Putamen (tissue), 1 donor: Measurements from ENCODE around the gene PADI3.

Experiments used
- DNase-seq: peaks from one replicate; pipeline ENCODE4 v3.0.0-alpha.2; 2016; ENCODE audit warnings: low spot score

PADI3 gene

GRCh38 chr1:17272646-17273045, 23.7 kb downstream of the PADI3 start:
- DNase-seq: no peak

DNA sequence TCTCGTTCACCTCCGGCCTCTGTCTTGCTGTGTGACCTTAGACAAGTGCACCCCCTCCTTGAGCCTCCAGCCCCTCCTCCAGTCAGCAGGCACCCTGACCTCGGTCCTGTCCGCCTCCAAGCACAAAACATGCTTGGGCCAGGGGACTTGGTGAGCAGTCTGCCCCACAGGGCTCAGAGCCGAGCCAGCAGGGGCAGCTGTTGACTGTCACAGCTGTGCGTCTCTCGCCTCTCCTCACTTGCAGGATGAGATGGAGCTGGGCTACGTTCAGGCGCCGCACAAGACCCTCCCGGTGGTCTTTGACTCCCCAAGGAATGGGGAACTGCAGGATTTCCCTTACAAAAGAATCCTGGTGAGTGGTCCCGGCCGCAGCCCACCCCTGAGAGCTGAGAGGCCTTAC, 24.2 kb downstream of the PADI3 start:
- no peak for DNase-seq

GRCh38 chr1:17274186-17275170, 25.6 kb downstream of the PADI3 start:
- DNase-seq: no peak

DNA sequence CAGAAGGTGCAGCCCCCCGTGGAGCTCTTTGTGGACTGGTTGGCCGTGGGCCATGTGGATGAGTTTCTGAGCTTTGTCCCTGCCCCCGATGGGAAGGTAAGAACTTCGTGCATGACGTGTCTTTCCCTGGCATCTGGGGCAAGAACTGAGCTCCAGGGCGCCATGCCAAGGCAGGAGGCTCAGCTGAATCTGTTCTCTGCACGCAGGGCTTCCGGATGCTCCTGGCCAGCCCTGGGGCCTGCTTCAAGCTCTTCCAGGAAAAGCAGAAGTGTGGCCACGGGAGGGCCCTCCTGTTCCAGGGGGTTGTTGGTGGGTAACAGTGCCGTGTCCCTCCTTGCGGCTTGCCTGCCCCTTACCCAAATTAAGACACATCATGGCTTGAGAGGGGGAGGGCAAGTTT, 27.7 kb downstream of the PADI3 start:
- no peak for DNase-seq

- no peak for DNase-seq
These were observed 28.7 kb downstream of the PADI3 start for GRCh38 chr1:17277511-17278159.

- no peak for DNase-seq
These were observed 30.3 kb downstream of the PADI3 start for GRCh38 chr1:17278996-17279830.

DNA sequence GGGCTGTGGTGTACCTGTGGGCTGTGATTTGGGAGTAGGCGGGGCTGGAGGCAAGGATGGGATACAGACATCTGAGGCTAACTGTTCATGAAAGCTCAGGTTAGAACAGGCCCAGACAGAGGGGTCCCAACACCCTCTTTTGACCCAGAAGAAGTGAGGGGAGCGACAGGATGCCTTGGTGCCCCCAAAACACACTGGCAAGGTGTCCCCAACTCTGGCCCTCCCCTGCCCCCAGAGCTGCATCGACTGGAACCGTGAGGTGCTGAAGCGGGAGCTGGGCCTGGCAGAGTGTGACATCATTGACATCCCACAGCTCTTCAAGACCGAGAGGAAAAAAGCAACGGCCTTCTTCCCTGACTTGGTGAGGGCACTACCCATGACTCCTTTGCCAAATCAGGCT, 31.5 kb downstream of the PADI3 start:
- DNase-seq: no peak

DNA sequence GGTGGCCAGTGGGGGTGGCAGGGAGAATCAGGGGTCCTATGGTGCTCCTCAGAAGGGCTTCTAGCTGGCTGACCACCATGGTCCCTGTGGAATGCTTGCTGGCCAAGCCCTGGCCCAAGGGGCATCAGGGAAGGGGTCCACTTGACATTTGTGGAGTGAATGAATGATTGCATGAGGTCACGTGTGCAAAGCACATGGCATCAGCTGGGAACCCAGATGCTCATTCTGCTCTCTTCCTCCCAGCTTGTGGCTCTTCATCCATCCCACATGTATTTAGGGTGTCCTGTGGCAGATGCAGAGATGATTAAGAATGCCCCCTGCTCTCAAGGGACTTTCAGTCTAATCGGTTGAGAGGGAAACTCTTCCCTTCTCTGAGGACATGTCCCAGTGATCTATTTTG, 32.0 kb downstream of the PADI3 start:
- DNase-seq: no peak

GRCh38 chr1:17281775-17282181, 32.9 kb downstream of the PADI3 start:
- no peak for DNase-seq

DNA sequence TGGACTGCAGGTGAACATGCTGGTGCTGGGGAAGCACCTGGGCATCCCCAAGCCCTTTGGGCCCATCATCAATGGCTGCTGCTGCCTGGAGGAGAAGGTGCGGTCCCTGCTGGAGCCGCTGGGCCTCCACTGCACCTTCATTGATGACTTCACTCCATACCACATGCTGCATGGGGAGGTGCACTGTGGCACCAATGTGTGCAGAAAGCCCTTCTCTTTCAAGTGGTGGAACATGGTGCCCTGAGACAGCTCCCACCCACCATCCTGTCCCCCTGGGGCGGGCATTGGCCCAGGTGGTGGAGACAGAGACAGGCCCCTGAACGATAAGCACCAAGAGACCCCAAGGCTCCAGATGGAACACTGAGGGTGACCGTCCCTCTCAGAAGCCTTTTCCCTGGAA, 33.9 kb downstream of the PADI3 start:
- DNase-seq: no peak

- DNase-seq: no peak
These were observed 37.7 kb downstream of the PADI3 start for GRCh38 chr1:17286646-17287045.

DNA sequence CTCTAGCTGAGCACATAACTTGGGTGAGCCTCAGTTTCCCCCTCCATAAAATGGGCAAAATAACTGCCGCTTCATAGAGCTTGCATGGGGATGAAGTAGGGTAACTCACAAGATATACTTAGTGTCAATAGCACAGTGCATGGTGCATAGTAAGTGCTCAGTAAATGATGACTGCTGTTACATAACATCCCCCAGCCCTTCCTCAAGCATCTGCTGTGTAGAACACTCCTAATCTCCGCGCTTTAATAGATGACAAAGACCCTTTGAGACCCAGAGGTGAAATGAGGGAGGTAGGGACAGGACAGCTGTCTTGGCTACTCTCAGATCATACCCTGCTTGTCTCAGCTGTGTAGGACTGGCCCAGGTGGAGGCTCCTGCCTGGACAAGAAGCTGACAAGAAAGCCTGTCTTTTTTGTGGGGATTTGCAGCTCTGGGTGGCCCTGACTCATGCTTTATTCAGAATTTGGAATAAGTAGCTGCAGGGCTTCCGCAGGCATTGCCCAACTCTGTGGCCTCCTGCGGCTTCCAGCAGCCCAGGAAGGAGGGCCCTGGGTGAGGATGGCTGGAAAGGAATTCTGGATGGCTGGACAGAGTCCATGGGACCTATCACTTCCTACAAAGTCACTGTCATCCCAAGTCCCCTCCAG, 38.4 kb downstream of the PADI3 start:
- no peak for DNase-seq

GRCh38 chr1:17289721-17290120, 40.8 kb downstream of the PADI3 start:
- no peak for DNase-seq

DNA sequence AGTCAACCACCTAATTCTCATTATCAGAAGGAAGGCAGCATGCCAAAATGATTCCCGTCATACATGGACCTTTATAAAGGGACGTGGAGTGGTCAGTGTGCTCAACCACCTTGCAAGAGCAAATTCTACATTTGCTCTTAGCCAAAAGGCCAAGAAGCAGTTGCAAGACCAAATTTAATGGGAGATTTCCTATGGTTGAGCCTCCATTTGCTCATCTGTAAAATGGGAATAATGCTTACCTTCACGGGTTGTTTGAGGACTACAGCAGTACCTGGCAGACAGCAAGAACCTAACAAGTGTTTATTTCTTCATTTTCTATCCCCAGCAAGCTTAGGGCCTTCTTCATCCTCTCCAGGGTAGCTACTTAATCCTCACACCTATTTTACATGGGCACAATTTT, 41.7 kb downstream of the PADI3 start:
- no peak for DNase-seq

DNA sequence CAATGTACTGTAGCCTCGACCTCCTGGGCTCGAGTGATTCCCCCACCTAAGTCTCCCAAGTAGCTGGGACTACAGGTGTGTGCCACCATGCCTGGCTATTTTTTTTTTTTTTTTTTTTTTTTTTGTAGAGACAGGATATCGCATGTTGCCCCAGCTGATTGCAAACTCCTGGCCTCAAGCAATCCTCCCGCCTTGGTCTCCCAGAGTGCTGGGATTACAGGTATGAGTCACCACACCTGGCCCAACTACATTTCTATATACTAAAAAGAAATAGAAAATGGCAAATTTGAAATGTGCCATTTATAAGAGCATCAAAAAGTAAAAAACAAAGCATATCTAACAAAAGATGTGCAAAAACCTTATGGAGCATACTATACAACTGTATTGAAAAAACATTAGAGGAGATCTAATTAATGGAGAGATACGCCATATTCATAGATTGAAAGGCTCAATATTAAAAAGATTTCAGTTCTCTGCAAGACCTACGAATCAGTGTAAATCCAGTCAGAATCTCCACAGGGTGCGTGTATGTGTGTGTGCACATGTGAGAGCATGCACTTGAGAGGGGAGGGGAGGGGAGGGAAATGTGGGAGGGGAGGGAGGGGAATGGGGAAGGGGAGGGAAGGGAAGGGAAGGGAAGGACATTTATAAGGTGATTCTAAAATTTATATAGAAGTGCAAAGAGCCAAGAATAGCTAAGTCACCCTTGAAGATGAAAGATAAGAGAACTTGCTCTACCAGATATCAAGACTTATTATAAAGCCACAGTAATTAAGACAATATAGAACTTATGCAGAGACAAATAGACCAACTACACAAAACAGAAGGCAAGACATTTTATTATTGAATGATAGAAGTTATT, 43.6 kb downstream of the PADI3 start:
- DNase-seq: no peak

- DNase-seq: no peak
These were observed 45.0 kb downstream of the PADI3 start for GRCh38 chr1:17293681-17294425.

GRCh38 chr1:17295292-17295691, 46.4 kb downstream of the PADI3 start:
- DNase-seq: no peak

DNA sequence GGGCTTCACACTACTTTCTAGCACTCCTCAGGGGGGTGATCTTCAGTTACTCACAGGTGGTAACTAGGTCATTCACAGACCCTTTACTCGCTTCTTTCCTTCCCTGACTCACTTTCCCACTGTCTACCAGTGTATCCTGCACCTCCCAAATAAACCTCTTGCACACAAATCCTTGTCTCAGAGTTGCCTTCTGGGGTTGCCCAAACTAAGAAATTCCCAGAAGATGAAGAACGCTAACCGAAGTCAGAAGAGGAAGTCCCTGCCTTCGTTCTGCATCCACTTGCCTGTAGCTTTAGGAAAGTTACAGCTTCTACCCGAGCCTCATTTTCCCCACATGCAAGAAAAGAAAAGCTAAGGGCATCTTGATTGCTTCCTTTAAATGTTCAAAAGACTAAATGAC, 47.2 kb downstream of the PADI3 start:
- DNase-seq: no peak

- no peak for DNase-seq
These were observed 49.1 kb downstream of the PADI3 start for GRCh38 chr1:17297991-17298390.

GRCh38 chr1:17301767-17302166, 52.9 kb downstream of the PADI3 start:
- DNase-seq: no peak
